ENCODE measurements around the gene RPS6KA6. TPM values are rescaled to one million over a fixed set of nuclear protein-coding genes. Genes with fewer than 3 reads are reported as not detected.

RPS6KA6 gene
- total RNA-seq, 1 donor: 4.0 TPM

- DNase-seq (ENCODE audit: insufficient read length, low spot score, missing footprints): no peak
- no peak overlapping the region for H3K4me2 ChIP-seq (ENCODE audit: insufficient read depth, low read length)
- H3K4me3 ChIP-seq (ENCODE audit: insufficient read depth, low read length): no peak overlapping the region
- H2AFZ ChIP-seq (ENCODE audit: low read length): no peak overlapping the region
- no peak overlapping the region for H3K27ac ChIP-seq (ENCODE audit: low read depth, low read length)
- H3K4me1 ChIP-seq (ENCODE audit: insufficient read depth, low read length): no peaks in the 10 kb centered on the region
- no peaks in the 10 kb centered on the region for H3K9me3 ChIP-seq (ENCODE audit: low read depth, low read length)
- H3K36me3 ChIP-seq (ENCODE audit: insufficient read depth, low read length): no peaks in the 10 kb centered on the region
- no peaks in the 10 kb centered on the region for H3K79me2 ChIP-seq (ENCODE audit: insufficient read depth, low read length)
- TF ChIP-seq CTCF (IDR thresholded peaks at IDR 0.05; ENCODE audit: extremely low read depth, low read depth, low read length): no peak
- no peaks in the 10 kb centered on the region for H3K27me3 ChIP-seq (ENCODE audit: insufficient read depth, low read length)
- H4K20me1 ChIP-seq (ENCODE audit: insufficient read depth, low read length): no peaks in the 10 kb centered on the region
Measured at GRCh38 chrX:84205276-84205675, 17.3 kb upstream of the RPS6KA6 start.

- Histone ChIP-seq H3K27me3 (ENCODE audit: insufficient read depth, low read length) (no peaks in the 10 kb centered on the region), H3K9me3 (ENCODE audit: low read depth, low read length) (no peaks in the 10 kb centered on the region), H4K20me1 (ENCODE audit: insufficient read depth, low read length) (no peaks in the 10 kb centered on the region), H3K27ac (ENCODE audit: low read depth, low read length) (no peak overlapping the region), H3K4me2 (ENCODE audit: insufficient read depth, low read length) (no peak overlapping the region), H3K4me1 (ENCODE audit: insufficient read depth, low read length) (no peaks in the 10 kb centered on the region), H3K4me3 (ENCODE audit: insufficient read depth, low read length) (no peak overlapping the region), H3K79me2 (ENCODE audit: insufficient read depth, low read length) (no peaks in the 10 kb centered on the region), H3K36me3 (ENCODE audit: insufficient read depth, low read length) (no peaks in the 10 kb centered on the region), H2AFZ (ENCODE audit: low read length) (no peak overlapping the region)
- DNase-seq (ENCODE audit: insufficient read length, low spot score, missing footprints): no peak
- no peak for TF ChIP-seq CTCF (IDR thresholded peaks at IDR 0.05; ENCODE audit: extremely low read depth, low read depth, low read length)
Measured at GRCh38 chrX:84199688-84200087, 11.7 kb upstream of the RPS6KA6 start.

GRCh38 chrX:84197550-84197949 is 9.6 kb upstream of the RPS6KA6 start:
- Histone ChIP-seq H3K27me3 (ENCODE audit: insufficient read depth, low read length) (no peaks in the 10 kb centered on the region), H3K4me3 (ENCODE audit: insufficient read depth, low read length) (no peak overlapping the region), H3K9me3 (ENCODE audit: low read depth, low read length) (no peaks in the 10 kb centered on the region), H4K20me1 (ENCODE audit: insufficient read depth, low read length) (no peaks in the 10 kb centered on the region), H3K4me2 (ENCODE audit: insufficient read depth, low read length) (no peak overlapping the region), H3K27ac (ENCODE audit: low read depth, low read length) (no peak overlapping the region), H2AFZ (ENCODE audit: low read length) (no peak overlapping the region), H3K79me2 (ENCODE audit: insufficient read depth, low read length) (no peaks in the 10 kb centered on the region), H3K4me1 (ENCODE audit: insufficient read depth, low read length) (no peaks in the 10 kb centered on the region), H3K36me3 (ENCODE audit: insufficient read depth, low read length) (no peaks in the 10 kb centered on the region)
- TF ChIP-seq CTCF (IDR thresholded peaks at IDR 0.05; ENCODE audit: extremely low read depth, low read depth, low read length): no peak
- no peak for DNase-seq (ENCODE audit: insufficient read length, low spot score, missing footprints)

GRCh38 chrX:84192006-84192405 is 4.0 kb upstream of the RPS6KA6 start:
- H3K4me1 ChIP-seq (ENCODE audit: insufficient read depth, low read length): no peaks in the 10 kb centered on the region
- no peaks in the 10 kb centered on the region for H3K9me3 ChIP-seq (ENCODE audit: low read depth, low read length)
- no peak for TF ChIP-seq CTCF (IDR thresholded peaks at IDR 0.05; ENCODE audit: extremely low read depth, low read depth, low read length)
- no peak overlapping the region for H3K4me2 ChIP-seq (ENCODE audit: insufficient read depth, low read length)
- no peak overlapping the region for H2AFZ ChIP-seq (ENCODE audit: low read length)
- H4K20me1 ChIP-seq (ENCODE audit: insufficient read depth, low read length): no peaks in the 10 kb centered on the region
- H3K4me3 ChIP-seq (ENCODE audit: insufficient read depth, low read length): no peak overlapping the region
- no peaks in the 10 kb centered on the region for H3K79me2 ChIP-seq (ENCODE audit: insufficient read depth, low read length)
- H3K27me3 ChIP-seq (ENCODE audit: insufficient read depth, low read length): no peaks in the 10 kb centered on the region
- H3K27ac ChIP-seq (ENCODE audit: low read depth, low read length): no peak overlapping the region
- DNase-seq (ENCODE audit: insufficient read length, low spot score, missing footprints): peak; percentile 65
- H3K36me3 ChIP-seq (ENCODE audit: insufficient read depth, low read length): no peaks in the 10 kb centered on the region
